K562 (cell line): ENCODE results near the gene GPX6. TPM values are rescaled to one million over a fixed set of nuclear protein-coding genes. Genes with fewer than 3 reads are reported as not detected.

Experiments
- BDP1 ChIP-seq: IDR thresholded peaks from 3 replicates; pipeline ENCODE4 v1.6.1; 2011; ENCODE audit not compliant: insufficient read length, insufficient read depth
- CHD7 ChIP-seq: fragments of 200-600 bp; sonication (generic); IDR thresholded peaks from one replicate; pipeline ENCODE4 v1.6.1; 2012; ENCODE audit warnings: mild to moderate bottlenecking, low read depth, low read length, inconsistent platforms
- IRF2 ChIP-seq: sonication (generic); formaldehyde crosslinking; IDR thresholded peaks from 2 replicates; pipeline ENCODE4 v1.8.1; 2022; ENCODE audit warnings: mild to moderate bottlenecking, missing genetic modification reagents
- MAFF ChIP-seq: IDR thresholded peaks from 2 replicates; pipeline ENCODE4 v1.6.1; 2012; ENCODE audit warnings: low read length, improper control_type of control experiment
- NFIX ChIP-seq: fragments of 250-450 bp; sonication (Bioruptor Pico); IDR thresholded peaks from 2 replicates; pipeline ENCODE4 v1.4.0; 2020; ENCODE audit warnings: low read depth, mild to moderate bottlenecking, moderate library complexity
- RBM17 ChIP-seq: fragments of 200-400 bp; formaldehyde crosslinking; IDR thresholded peaks from 2 replicates; pipeline ENCODE4 v1.6.1; 2017; ENCODE audit warnings: low read depth, mild to moderate bottlenecking, low read length, borderline replicate concordance
- ZNF407 ChIP-seq: fragments of 450-650 bp; IDR thresholded peaks from 2 replicates; pipeline ENCODE4 v1.6.1; 2016; ENCODE audit warnings: low read depth
- ZSCAN29 ChIP-seq: fragments of 450-650 bp; IDR thresholded peaks from 2 replicates; pipeline ENCODE4 v1.6.1; 2017
- polyA plus RNA-seq, 8 experiments: library from polyadenylated mRNA; depleted of rRNA in 4 of 8; stranded (reverse) in 5 of 8; unstranded in 3 of 8; fragments of >200 nt; fragmentation: Nextera tagmentation in 2 of 8; fragmentation: Illumina TruSeq in 1 of 8; extraction: Ambion mirVana in 2 of 8; extraction: Trizol in 1 of 8; gene quantifications; 2 replicates each; pipeline versions ENCODE4 v1.2.1 to v1.2.3, GENCODE V29; 2011 to 2014; ENCODE audit warnings: inconsistent platforms in 1 of 8, missing spikeins in 1 of 8
- total RNA-seq, 7 experiments: library from RNA; depleted of rRNA in 6 of 7; stranded (reverse); fragments of >200 nt in 6 of 7; fragmentation: Illumina TruSeq in 2 of 7; extraction: Trizol in 2 of 7; gene quantifications; 2 replicates each; pipeline versions ENCODE4 v1.2.1 to v1.2.3, GENCODE V29; 2011 to 2021; ENCODE audit warnings: low replicate concordance in 1 of 7

Gene GPX6
- total and polyA plus RNA-seq, 9 of the 15 experiments (the other 6 are each of a cell fraction or from before 2014, with no cell fraction given): not detected

- TF ChIP-seq RBM17: no peak
- TF ChIP-seq MAFF: no peak
- no peak for TF ChIP-seq IRF2
- TF ChIP-seq ZNF407: no peak
- TF ChIP-seq BDP1: no peak
- TF ChIP-seq NFIX: no peak
- TF ChIP-seq CHD7: no peak
- no peak for TF ChIP-seq ZSCAN29
Observed at GRCh38 chr6:28553986-28554881, 38.6 kb upstream of the GPX6 start (continued).
